ENCODE results near the gene ZNF493.

The ZNF493 gene

GRCh38 chr19:21396893-21397572 lies at the start of gene ZNF493:
TSS of gene ZNF493 (plus strand) at chr19:21397133. CDS start at chr19:21397238, 105 bp downstream.
- TF ChIP-seq CTCF (conservative IDR thresholded peaks at IDR 0.05), result no peak
- peak; percentile 44; the same call in 1 of the 2 replicates for TF ChIP-seq ZFX (IDR thresholded peaks at IDR 0.05)

GRCh38 chr19:21352830-21353229 lies 44.1 kb upstream of the ZNF493 start:
- H3K27ac ChIP-seq, result no peak overlapping the region
- TF ChIP-seq ZFX (IDR thresholded peaks at IDR 0.05) (no peak), CTCF (conservative IDR thresholded peaks at IDR 0.05) (no peak)

More at GRCh38 chr19:21396893-21397572, at the start of gene ZNF493:
- H3K27ac ChIP-seq, result peak within 1 kb of the TSS; percentile 51

GRCh38 chr19:21358768-21359451 lies 38.0 kb upstream of the ZNF493 start, which contains the start of gene ZNF738:
TSS of gene ZNF738 (plus strand) at chr19:21359000. CDS start at chr19:21359141, 141 bp downstream.
- peak within 1 kb of the TSS; percentile 73 for H3K27ac ChIP-seq
- TF ChIP-seq ZFX (IDR thresholded peaks at IDR 0.05) (peak; percentile 59), CTCF (conservative IDR thresholded peaks at IDR 0.05) (no peak)

GRCh38 chr19:21362291-21362690 lies 34.6 kb upstream of the ZNF493 start:
- TF ChIP-seq ZFX (IDR thresholded peaks at IDR 0.05) (no peak), CTCF (conservative IDR thresholded peaks at IDR 0.05) (no peak)
- no peak overlapping the region for H3K27ac ChIP-seq

GRCh38 chr19:21383980-21384582 lies 12.9 kb upstream of the ZNF493 start:
- TF ChIP-seq CTCF (conservative IDR thresholded peaks at IDR 0.05) (no peak), ZFX (IDR thresholded peaks at IDR 0.05) (no peak)
- H3K27ac ChIP-seq, result no peak overlapping the region

- no peak for TF ChIP-seq CTCF (conservative IDR thresholded peaks at IDR 0.05)
- no peak for TF ChIP-seq ZFX (IDR thresholded peaks at IDR 0.05)
- no peak overlapping the region for H3K27ac ChIP-seq
Observed at GRCh38 chr19:21396121-21396520, 812 bp upstream of the ZNF493 start.

GRCh38 chr19:21398851-21399250 lies 1.9 kb downstream of the ZNF493 start:
- no peak overlapping the region for H3K27ac ChIP-seq
- no peak for TF ChIP-seq ZFX (IDR thresholded peaks at IDR 0.05)

All from C4-2B (cell line).